NCI-H1092 (cell line): ENCODE results near the gene ACER3.
"Not testable (repeated sequence)": the region's sequence is repeated elsewhere in the genome, so short reads cannot be mapped to it uniquely, and the experiment has no call there.

Experiments used
- DNase-seq: peaks from one replicate; lab custom pipeline; 2025; lab: John Stamatoyannopoulos, UW

The ACER3 gene

GRCh38 chr11:76836613-76837291, 24.0 kb upstream of the ACER3 start:
- DNase-seq, result no peak

- no peak for DNase-seq
Measured at GRCh38 chr11:76837696-76838677, 22.7 kb upstream of the ACER3 start.

GRCh38 chr11:76838678-76839068, 22.0 kb upstream of the ACER3 start:
- DNase-seq, result peak; percentile 30

GRCh38 chr11:76839311-76839710, 21.4 kb upstream of the ACER3 start:
- no peak for DNase-seq

GRCh38 chr11:76841923-76842452, 18.7 kb upstream of the ACER3 start:
- DNase-seq, result no peak

- no peak for DNase-seq
Measured at GRCh38 chr11:76843907-76844306, 16.8 kb upstream of the ACER3 start.

- DNase-seq, result no peak
Measured at GRCh38 chr11:76844511-76844910, 16.2 kb upstream of the ACER3 start.

- DNase-seq, result no peak
Measured at GRCh38 chr11:76845069-76845468, 15.6 kb upstream of the ACER3 start.

GRCh38 chr11:76846441-76846840, 14.3 kb upstream of the ACER3 start:
- no peak for DNase-seq

GRCh38 chr11:76849376-76849775, 11.3 kb upstream of the ACER3 start:
- DNase-seq, result no peak

GRCh38 chr11:76850130-76850529, 10.6 kb upstream of the ACER3 start:
- DNase-seq, result no peak

GRCh38 chr11:76850815-76851214, 9.9 kb upstream of the ACER3 start:
- DNase-seq, result no peak

GRCh38 chr11:76854709-76855108, 6.0 kb upstream of the ACER3 start:
- DNase-seq, result no peak

- DNase-seq, result not testable (repeated sequence)
Measured at GRCh38 chr11:76855670-76856069, 5.0 kb upstream of the ACER3 start.

- no peak for DNase-seq
Measured at GRCh38 chr11:76856106-76856505, 4.6 kb upstream of the ACER3 start.

- no peak for DNase-seq
Measured at GRCh38 chr11:76856571-76856970, 4.1 kb upstream of the ACER3 start.

- no peak for DNase-seq
Measured at GRCh38 chr11:76857781-76858410, 2.8 kb upstream of the ACER3 start.

- no peak for DNase-seq
Measured at GRCh38 chr11:76859708-76860227, 950 bp upstream of the ACER3 start.

- no peak for DNase-seq
Measured at GRCh38 chr11:76861490-76861953, 804 bp downstream of the ACER3 start.

- not testable (repeated sequence) for DNase-seq
Measured at GRCh38 chr11:76862794-76863193, 2.1 kb downstream of the ACER3 start.

GRCh38 chr11:76863196-76863777, 2.6 kb downstream of the ACER3 start:
- no peak for DNase-seq
